Midbrain (tissue), 1 donor: Measurements from ENCODE around the gene TEX36.
"Not testable (repeated sequence)": the region's sequence is repeated elsewhere in the genome, so short reads cannot be mapped to it uniquely, and the experiment has no call there.

ENCODE experiments used
- DNase-seq: peaks from one replicate; lab custom pipeline; 2025; lab: John Stamatoyannopoulos, UW

Gene TEX36

GRCh38 chr10:125683063-125683462 lies at the start of gene TEX36:
TSS of gene TEX36 (minus strand) at chr10:125683163. CDS start at chr10:125682989, 174 bp downstream.
- DNase-seq: no peak

GRCh38 chr10:125727436-125727835 lies 44.5 kb upstream of the TEX36 start:
- no peak for DNase-seq

- no peak for DNase-seq
These were observed 44.0 kb upstream of the TEX36 start for GRCh38 chr10:125726914-125727313.

DNA sequence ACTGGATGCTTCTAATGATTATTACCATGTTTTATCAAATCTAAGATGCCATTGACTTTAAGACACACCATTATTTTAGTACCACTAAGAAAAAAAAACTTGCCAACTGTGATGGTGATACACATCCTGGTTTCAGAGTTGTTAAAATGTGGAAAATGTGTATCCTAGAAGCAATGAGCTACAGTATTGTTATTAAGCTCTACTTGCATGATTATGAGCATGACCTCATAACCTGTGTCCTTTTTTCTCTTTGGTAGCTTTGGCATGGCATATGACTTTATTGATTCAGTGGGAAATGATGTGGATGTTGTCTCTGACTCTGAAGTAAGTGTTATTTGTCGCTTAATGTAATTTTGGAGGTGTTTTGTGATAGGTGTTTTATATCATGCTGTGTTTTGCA lies 39.8 kb upstream of the TEX36 start:
- DNase-seq: no peak

DNA sequence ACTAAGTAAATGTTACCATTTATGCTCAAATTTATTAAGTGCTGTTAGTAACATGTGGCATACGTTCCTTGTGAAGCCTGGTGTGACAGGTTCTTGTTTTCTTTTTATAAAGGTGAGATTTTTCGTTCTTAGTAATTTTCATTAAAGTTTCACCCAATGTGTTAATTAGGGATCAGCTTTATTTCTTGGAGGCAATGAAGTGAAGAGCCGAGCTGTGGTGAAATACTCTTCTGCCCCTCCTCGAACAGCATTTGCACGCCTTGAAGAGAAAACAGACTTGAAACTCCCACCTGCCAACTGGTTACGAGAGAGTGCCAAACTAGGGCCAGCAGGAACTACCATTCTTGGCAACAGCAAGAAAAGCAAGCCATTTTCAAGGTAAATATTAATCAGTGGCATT lies 38.1 kb upstream of the TEX36 start:
- no peak for DNase-seq

- DNase-seq: no peak
These were observed 37.0 kb upstream of the TEX36 start for GRCh38 chr10:125720002-125720382.

DNA sequence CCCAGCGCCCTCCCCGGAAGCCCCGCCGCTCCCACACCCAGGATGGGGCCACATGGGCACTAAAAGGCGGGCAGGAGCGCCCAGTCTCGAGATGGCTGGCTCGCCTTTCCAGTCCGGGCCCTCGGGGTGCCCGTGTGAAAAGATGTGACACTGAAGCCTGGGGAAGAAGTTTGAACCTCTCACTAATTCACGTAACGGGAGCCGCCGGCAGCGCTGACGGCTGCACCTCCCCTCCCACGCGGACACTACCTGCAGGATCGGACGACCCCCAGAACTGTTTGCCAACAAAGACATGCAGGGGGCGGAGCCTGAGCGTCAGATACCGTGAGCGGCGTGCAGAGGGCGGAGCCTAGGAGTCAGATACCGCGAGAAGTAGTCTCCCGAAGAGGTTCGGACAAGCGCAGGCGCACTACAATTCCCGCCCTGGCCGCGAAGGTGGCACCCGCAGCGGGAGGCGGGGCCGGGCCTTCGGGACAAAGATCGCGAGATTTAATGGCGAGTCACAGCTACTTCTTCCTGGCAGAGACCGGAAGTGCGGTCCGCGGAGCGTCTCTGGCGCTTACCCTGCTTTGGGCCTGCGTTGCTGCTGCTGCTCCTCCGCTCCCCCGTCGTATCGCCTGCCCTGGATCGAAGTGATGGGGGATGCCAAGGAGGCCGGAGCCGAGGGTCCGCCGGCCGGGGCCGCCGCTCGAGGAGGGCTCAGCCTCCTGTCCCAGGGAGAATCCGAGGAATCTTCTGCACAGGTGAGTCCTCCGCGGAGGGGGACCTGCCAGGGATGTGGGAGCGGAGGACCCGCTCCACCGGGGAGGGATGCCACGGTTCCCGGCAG lies 36.4 kb upstream of the TEX36 start, which contains the start of gene EDRF1:
EDRF1 (plus strand) TSS at position 537 of the 829 bp plus-strand sequence; CDS start at position 636, 99 bp downstream.
- peak; percentile 99 for DNase-seq

GRCh38 chr10:125714728-125715127 lies 31.8 kb upstream of the TEX36 start:
- DNase-seq: not testable (repeated sequence)

DNA sequence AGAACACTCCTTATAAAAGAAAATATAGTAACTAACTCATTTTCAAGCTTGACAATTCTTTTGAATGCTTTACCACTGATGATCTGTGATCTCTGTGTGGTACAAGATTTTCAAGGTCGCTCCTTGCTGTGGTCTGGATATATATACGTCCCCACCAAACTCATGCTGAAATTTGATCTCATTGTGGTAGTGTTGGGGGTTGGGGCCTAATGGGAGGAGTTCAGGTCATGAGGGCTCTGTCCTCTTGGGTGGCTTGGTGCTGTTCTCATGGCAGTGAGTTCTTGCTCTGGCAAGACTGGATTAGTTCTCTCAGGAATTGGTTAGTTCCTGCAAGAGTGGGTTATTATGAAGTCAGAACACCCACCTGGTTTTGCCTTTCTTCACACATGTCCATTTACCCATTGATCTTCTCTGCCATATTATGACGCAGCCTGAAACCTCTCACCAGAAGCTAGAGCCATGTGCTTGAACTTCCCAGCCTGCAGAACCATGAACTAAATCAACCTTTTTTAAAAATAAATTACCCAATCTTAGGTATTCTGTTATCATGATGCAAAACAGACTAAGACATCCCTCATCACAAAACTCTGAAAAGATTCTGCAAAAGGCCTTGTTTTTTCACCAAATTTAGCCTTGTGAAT lies 28.3 kb upstream of the TEX36 start:
- DNase-seq: no peak

DNA sequence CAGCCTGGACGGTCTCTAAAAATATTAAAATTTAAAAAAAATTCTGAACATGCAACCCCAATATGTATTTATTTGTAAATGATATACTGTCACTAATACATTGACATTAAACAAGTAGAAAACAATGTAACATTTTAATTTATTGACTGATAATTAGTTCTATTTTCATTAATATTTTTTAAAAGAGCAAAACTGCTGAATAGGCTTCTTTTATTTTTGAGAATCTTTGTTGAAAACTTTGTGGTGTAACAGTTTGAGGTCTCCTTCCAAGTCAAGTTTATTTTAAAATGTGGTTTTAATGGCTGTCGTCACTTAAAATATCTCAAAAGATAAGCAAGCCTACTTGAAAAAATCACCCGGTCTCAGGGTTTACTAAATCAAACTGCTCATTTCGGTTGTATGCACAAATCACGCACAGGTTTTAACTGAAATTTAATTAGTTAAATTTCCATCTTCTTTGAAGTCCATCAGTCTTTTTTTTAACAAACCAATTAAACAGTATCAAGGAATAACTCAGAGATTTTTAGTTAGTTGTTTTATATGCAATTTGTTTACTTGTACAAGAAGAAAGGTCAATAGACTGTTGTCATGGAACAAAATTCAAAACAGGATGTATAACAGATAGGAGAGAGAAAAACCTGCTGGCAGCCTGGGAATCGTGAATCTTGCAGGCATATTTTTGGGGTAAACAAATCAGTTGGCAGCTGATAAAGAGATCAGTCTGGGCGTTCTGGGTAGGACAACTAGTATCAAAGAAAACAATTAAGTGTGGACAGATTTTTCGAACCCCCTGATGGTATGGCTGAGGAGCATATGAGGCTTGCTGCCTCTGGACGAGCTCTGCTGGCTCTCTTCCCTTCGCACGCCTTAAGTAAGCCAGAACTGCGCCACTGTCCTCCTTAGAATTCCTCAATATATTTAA lies 26.9 kb upstream of the TEX36 start:
- no peak for DNase-seq

GRCh38 chr10:125708971-125709503 lies 26.1 kb upstream of the TEX36 start:
- no peak for DNase-seq

GRCh38 chr10:125707541-125708468 lies 24.8 kb upstream of the TEX36 start:
- no peak for DNase-seq

DNA sequence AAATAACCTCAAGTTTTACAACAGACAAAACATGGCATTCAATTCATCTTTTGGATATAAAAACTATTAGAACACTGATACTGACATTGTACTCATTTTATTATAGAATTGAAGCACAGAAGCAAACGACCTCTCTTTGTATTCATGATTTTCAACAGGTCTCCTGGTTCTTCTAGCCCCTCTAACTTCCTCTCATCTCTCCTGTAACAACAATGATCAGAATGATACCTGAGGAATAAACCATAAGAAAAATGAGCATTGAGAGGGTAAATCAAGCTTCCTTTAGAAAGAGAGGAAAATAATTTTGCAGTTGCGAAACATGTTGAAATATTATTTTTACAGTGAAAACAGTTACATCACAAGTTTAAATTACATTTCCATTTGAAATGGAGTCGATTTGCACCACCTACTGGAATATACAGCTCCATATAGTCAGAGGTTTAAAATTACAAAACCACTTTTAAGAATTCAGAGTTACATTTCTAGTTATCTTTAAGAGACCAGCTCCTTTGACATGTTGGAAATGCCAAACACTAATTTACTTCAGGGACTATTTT lies 17.5 kb upstream of the TEX36 start:
- DNase-seq: no peak

- no peak for DNase-seq
These were observed 16.7 kb upstream of the TEX36 start for GRCh38 chr10:125699562-125700143.

- no peak for DNase-seq
These were observed 15.6 kb upstream of the TEX36 start for GRCh38 chr10:125698481-125698998.

- DNase-seq: not testable (repeated sequence)
These were observed 13.9 kb upstream of the TEX36 start for GRCh38 chr10:125696884-125697283.

GRCh38 chr10:125694883-125695282 lies 11.9 kb upstream of the TEX36 start:
- DNase-seq: no peak

- no peak for DNase-seq
These were observed 10.5 kb upstream of the TEX36 start for GRCh38 chr10:125693524-125693847.

GRCh38 chr10:125692601-125693523 lies 9.9 kb upstream of the TEX36 start:
- DNase-seq: no peak
